GM12801 (cell line): ENCODE measurements around the gene ZNF354C.

ENCODE experiments used
- CTCF ChIP-seq: IDR thresholded peaks from one replicate; pipeline ENCODE4 v1.5.1; 2011; ENCODE audit warnings: control low read depth; ENCODE audit not compliant: insufficient read length; ENCODE audit errors: extremely low read depth

ZNF354C gene

DNA sequence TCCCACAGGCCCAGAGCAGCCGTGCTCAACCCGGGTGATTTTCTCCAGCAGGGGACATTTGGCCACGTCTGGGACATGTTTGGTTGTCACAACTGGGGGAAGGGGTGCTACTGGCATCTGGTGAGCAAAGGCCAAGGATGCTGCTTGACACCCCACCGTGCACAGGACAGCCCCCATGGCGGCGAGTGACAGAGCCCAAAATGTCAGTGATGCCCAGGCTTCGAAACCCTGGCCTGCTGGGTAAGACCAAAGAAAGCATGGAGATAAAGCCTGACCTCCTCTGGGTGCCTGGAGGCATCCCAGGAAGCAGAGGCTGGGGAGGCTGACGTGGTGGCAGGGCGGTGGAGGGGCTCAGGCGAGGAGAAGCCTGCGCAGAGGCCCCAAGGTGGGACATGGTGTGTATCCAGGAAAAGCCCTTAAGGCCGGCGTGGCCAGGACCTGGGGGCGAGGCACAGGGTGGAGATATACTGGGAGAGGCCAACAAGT is 66.4 kb downstream of the ZNF354C start:
- no peak for TF ChIP-seq CTCF

DNA sequence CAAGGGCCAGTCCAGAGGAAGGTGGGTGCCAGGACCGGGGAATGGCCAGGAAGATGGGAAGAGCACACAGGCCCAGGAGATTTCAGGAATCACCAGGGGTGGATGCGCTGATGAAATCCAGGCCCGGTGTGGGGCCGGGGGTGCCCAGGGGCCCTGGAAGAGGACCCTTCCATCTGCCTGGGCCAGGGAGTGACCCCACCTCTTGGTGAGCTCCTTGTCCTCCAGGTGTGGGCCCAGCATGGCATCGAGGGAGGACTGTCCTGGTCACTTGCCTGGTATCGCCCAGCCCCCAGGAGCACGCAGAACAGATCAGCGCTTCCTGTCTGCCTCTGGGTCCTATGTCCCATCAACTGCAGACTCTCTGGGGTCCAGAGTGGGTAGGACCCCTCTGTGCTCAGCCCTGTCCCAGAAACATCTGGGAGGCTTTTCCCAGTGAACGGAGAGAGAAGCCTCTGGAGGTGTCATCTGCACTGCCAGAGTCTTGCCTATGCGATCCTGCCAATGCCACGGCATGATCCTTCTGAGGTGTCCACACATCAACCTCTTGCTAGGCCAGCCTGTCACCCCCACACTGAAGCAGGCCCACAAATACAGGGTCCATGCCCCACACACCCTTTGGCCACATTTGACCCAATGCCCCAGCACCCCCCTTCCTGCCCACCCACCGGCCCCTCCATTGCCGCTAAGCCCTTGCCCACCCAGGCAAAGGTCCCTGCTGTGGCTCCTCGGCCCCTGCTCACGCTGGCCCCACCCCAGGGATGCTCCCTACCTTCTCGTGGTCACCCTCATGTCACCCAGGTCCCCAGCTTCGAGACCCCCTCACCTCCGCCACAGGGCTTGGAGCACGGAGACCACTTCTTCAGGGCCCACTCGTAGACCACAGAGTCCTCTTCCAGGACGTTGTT is 67.2 kb downstream of the ZNF354C start:
- no peak for TF ChIP-seq CTCF

GRCh38 chr5:179128041-179128365 is 67.8 kb downstream of the ZNF354C start:
- TF ChIP-seq CTCF, result no peak

- TF ChIP-seq CTCF, result no peak
Observed at GRCh38 chr5:179128976-179129375, 68.8 kb downstream of the ZNF354C start.

DNA sequence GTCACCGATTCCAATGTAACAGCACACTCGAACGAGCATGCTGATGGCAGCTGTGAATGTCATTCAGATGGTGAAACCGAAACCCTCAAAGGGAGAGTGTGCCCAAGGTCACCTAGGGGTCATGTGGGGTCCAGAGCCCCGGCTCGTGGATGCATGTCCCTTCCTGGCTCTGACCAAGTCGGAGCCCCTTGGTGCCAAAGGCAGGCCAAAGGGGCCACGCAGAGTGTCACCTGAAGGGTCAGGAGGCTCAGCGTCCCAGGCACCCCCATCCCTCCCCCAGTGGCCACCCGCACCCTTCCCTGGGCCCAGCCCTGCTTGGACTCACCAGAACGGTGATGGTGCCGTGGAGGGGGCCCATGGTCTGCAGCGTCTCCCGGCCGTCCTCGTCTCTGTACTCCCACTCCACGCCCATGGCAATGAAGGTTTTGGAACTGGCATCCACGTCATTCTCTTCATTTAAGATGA is 69.5 kb downstream of the ZNF354C start:
- TF ChIP-seq CTCF, result no peak

GRCh38 chr5:179130101-179130681 is 70.0 kb downstream of the ZNF354C start:
- no peak for TF ChIP-seq CTCF

- TF ChIP-seq CTCF, result no peak
Observed at GRCh38 chr5:179131321-179131835, 71.2 kb downstream of the ZNF354C start.
